H9 (cell line): ENCODE results near the gene GGCX. TPM values are rescaled to one million over a fixed set of nuclear protein-coding genes. Genes with fewer than 3 reads are reported as not detected.

Experiments used
- DNase-seq: peaks from one replicate; pipeline ENCODE4 v3.0.0-alpha.2; 2017
- H2AFZ ChIP-seq: one replicate; pipeline ENCODE4 v1.6.1; 2013; ENCODE audit warnings: mild to moderate bottlenecking, low read length, control low read depth, moderate library complexity
- H2AK5ac ChIP-seq: 2 replicates; pipeline ENCODE4 v1.6.1; 2013; ENCODE audit warnings: low read length, control low read depth, mixed read lengths; ENCODE audit not compliant: insufficient read length
- H2BK120ac ChIP-seq: one replicate; pipeline ENCODE4 v1.6.1; 2013; ENCODE audit warnings: low read depth, mild to moderate bottlenecking, low read length, control low read depth, inconsistent platforms; ENCODE audit not compliant: poor library complexity, severe bottlenecking
- H2BK12ac ChIP-seq: 2 replicates; pipeline ENCODE4 v1.6.1; 2013; ENCODE audit warnings: low read length, control low read depth, mixed read lengths, low read depth; ENCODE audit not compliant: insufficient read length
- H2BK15ac ChIP-seq: 2 replicates; pipeline ENCODE4 v1.6.1; 2013; ENCODE audit warnings: low read depth, low read length, control low read depth
- H2BK20ac ChIP-seq: one replicate; pipeline ENCODE4 v1.6.1; 2013; ENCODE audit warnings: low read depth, mild to moderate bottlenecking, low read length, control low read depth, inconsistent platforms; ENCODE audit not compliant: poor library complexity, severe bottlenecking
- H2BK5ac ChIP-seq: 2 replicates; pipeline ENCODE4 v1.6.1; 2013; ENCODE audit warnings: low read length, control low read depth, mixed read lengths; ENCODE audit not compliant: insufficient read length
- H3K14ac ChIP-seq: 2 replicates; pipeline ENCODE4 v1.6.1; 2013; ENCODE audit warnings: low read length, control low read depth; ENCODE audit not compliant: insufficient read depth
- H3K18ac ChIP-seq: 2 replicates; pipeline ENCODE4 v1.6.1; 2013; ENCODE audit warnings: low read depth, mild to moderate bottlenecking, mixed read lengths, low read length, control low read depth; ENCODE audit not compliant: insufficient read length
- H3K23ac ChIP-seq: 2 replicates; pipeline ENCODE4 v1.6.1; 2013; ENCODE audit warnings: low read length, control low read depth, mixed read lengths, low read depth; ENCODE audit not compliant: insufficient read length
- H3K23me2 ChIP-seq: 2 replicates; pipeline ENCODE4 v1.6.1; 2013; ENCODE audit warnings: low read depth, mild to moderate bottlenecking, mixed read lengths, low read length, control low read depth; ENCODE audit not compliant: insufficient read length, poor library complexity, severe bottlenecking
- H3K27ac ChIP-seq: 2 replicates; pipeline ENCODE4 v1.5.1; 2013; ENCODE audit warnings: low read length, control low read depth, mixed read lengths, low read depth; ENCODE audit not compliant: insufficient read length
- H3K27me3 ChIP-seq: 2 replicates; pipeline ENCODE4 v1.6.1; 2013; ENCODE audit warnings: low read length, control low read depth, inconsistent platforms; ENCODE audit not compliant: insufficient read depth
- H3K4ac ChIP-seq: 2 replicates; pipeline ENCODE4 v1.6.1; 2013; ENCODE audit warnings: low read depth, mild to moderate bottlenecking, control low read depth, inconsistent platforms, low read length, moderate library complexity
- H3K4me1 ChIP-seq: 2 replicates; pipeline ENCODE4 v1.6.1; 2013; ENCODE audit warnings: low read length, control low read depth, inconsistent platforms; ENCODE audit not compliant: insufficient read depth
- H3K4me2 ChIP-seq: 2 replicates; pipeline ENCODE4 v1.6.1; 2013; ENCODE audit warnings: low read length, control low read depth, mixed read lengths; ENCODE audit not compliant: insufficient read length, insufficient read depth
- H3K56ac ChIP-seq: 2 replicates; pipeline ENCODE4 v1.6.1; 2013; ENCODE audit warnings: low read depth, mild to moderate bottlenecking, mixed read lengths, low read length, control low read depth; ENCODE audit not compliant: insufficient read length
- H3K79me1 ChIP-seq: 2 replicates; pipeline ENCODE4 v1.6.1; 2013; ENCODE audit warnings: low read depth, mild to moderate bottlenecking, moderate library complexity, low read length, control low read depth, inconsistent platforms; ENCODE audit not compliant: insufficient read depth, poor library complexity, severe bottlenecking
- H3K79me2 ChIP-seq: 2 replicates; pipeline ENCODE4 v1.6.1; 2013; ENCODE audit warnings: low read length, control low read depth, inconsistent platforms; ENCODE audit not compliant: insufficient read depth
- H3K9ac ChIP-seq: 2 replicates; pipeline ENCODE4 v1.6.1; 2013; ENCODE audit warnings: low read length, control low read depth, mixed read lengths; ENCODE audit not compliant: insufficient read length; ENCODE audit errors: extremely low read depth
- H3K9me3 ChIP-seq: one replicate; pipeline ENCODE4 v1.6.1; 2013; ENCODE audit warnings: low read depth, low read length, inconsistent platforms; ENCODE audit not compliant: control insufficient read depth
- H3T11ph ChIP-seq: one replicate; pipeline ENCODE4 v1.6.1; 2013; ENCODE audit warnings: mild to moderate bottlenecking, low read length, control low read depth, inconsistent platforms
- H4K20me1 ChIP-seq: one replicate; pipeline ENCODE4 v1.6.1; 2013; ENCODE audit not compliant: control insufficient read depth, insufficient read length, insufficient read depth
- H4K5ac ChIP-seq: 2 replicates; pipeline ENCODE4 v1.6.1; 2013; ENCODE audit warnings: low read depth, mild to moderate bottlenecking, mixed read lengths, low read length, control low read depth; ENCODE audit not compliant: insufficient read length
- H4K8ac ChIP-seq: replicated peaks from 2 replicates; pipeline ENCODE4 v1.6.1; 2013; ENCODE audit warnings: low read length, control low read depth, mixed read lengths, low read depth; ENCODE audit not compliant: insufficient read length
- H4K91ac ChIP-seq: 2 replicates; pipeline ENCODE4 v1.6.1; 2013; ENCODE audit warnings: low read depth, mild to moderate bottlenecking, moderate library complexity, mixed read lengths, low read length, control low read depth; ENCODE audit not compliant: insufficient read length
- H3K27ac Mint-ChIP-seq, 3 experiments: 2 replicates in 2 of 3; 3 replicates in 1 of 3; pipeline ENCODE4 v1.8.0; 2020 to 2021; ENCODE audit warnings: mixed read lengths in 3 of 3, mild to moderate bottlenecking in 1 of 3, moderate library complexity in 1 of 3
- H3K27me3 Mint-ChIP-seq: 2 replicates; pipeline ENCODE4 v1.8.0; 2021; ENCODE audit warnings: low read depth, mild to moderate bottlenecking, moderate library complexity, mixed read lengths
- H3K36me3 Mint-ChIP-seq, 3 experiments: 2 replicates in 2 of 3; 3 replicates in 1 of 3; pipeline ENCODE4 v1.8.0; 2020 to 2021; ENCODE audit warnings: low read depth in 3 of 3, mixed read lengths in 3 of 3; ENCODE audit not compliant: insufficient read depth in 1 of 3
- H3K4me1 Mint-ChIP-seq, 2 experiments: 2 replicates each; pipeline ENCODE4 v1.8.0; 2020; ENCODE audit warnings: mixed read lengths in 2 of 2
- H3K4me3 Mint-ChIP-seq, 2 experiments: 2 replicates in 1 of 2; 3 replicates in 1 of 2; pipeline ENCODE4 v1.8.0; 2020 to 2021; ENCODE audit warnings: mild to moderate bottlenecking in 2 of 2, mixed read lengths in 2 of 2, moderate library complexity in 1 of 2
- H3K9me3 Mint-ChIP-seq, 2 experiments: 2 replicates in 1 of 2; 3 replicates in 1 of 2; pipeline ENCODE4 v1.8.0; 2020; ENCODE audit warnings: mild to moderate bottlenecking in 2 of 2, mixed read lengths in 2 of 2, moderate library complexity in 1 of 2
- WGBS: extraction: QIAGEN DNeasy Blood & Tissue Kit; methylation state at CpG from one replicate; pipeline ENCODE4 v1.1.7; 2013; ENCODE audit warnings: missing lambda C conversion rate, low lambda C conversion rate, mixed read lengths; ENCODE audit not compliant: insufficient read length; ENCODE audit errors: extremely low coverage; 5-methylcytosine and 5-hydroxymethylcytosine counted together
- total RNA-seq: library from RNA; stranded (reverse); gene quantifications from 2 replicates; pipeline ENCODE4 v1.2.1, GENCODE V29; 2021
- TF ChIP-seq, protein P1 (sequence below): fragments of 200-600 bp; sonication (generic); conservative IDR thresholded peaks from 3 replicates; pipeline ENCODE4 v1.8.0; 2021; ENCODE audit warnings: antibody characterized with exemption, mild to moderate bottlenecking

Gene GGCX
- total RNA-seq, 1 experiment from 2014 or later = 32.9 TPM

DNA sequence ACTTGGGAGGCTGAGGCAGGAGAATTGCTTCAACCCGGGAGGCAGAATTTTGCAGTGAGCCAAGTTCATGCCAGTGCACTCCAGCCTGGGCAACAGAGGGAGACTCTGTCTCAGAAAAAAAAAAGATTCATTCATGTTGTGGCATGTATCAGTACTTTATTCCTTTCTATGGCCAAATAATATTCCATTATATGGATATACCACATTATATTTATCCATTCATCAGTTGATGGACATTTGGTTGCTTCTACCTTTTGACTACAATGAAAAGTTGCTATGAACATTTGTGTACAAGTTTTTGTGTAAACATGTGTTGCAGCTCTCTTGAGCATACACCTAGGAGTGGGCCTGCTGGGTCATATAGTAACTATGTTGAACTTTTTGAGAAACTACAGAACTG lies 31.5 kb downstream of the GGCX start:
- Histone ChIP-seq H2BK20ac (no peak overlapping the region), H2BK12ac (no peak overlapping the region), H3K4ac (no peak overlapping the region), H3K23me2 (no peaks in the 10 kb centered on the region), H2BK15ac (no peak overlapping the region), H2AFZ (no peak overlapping the region), H4K91ac (no peak overlapping the region), H3K79me1 (no peaks in the 10 kb centered on the region), H3K9ac (no peak overlapping the region), H3T11ph (no peak overlapping the region), H3K27ac (no peak overlapping the region), H3K9me3 (no peaks in the 10 kb centered on the region), H2BK120ac (no peak overlapping the region), H3K56ac (no peak overlapping the region), H2BK5ac (no peak overlapping the region), H4K5ac (no peak overlapping the region), H3K27me3 (no peaks in the 10 kb centered on the region), H3K79me2 (no peaks in the 10 kb centered on the region), H3K14ac (no peak overlapping the region), H3K4me1 (0 out of 2 replicates have a peak, but pooled peaks cover 5% of the 10 kb centered on the region), H4K20me1 (no peaks in the 10 kb centered on the region), H4K8ac (no peak overlapping the region), H2AK5ac (no peak overlapping the region), H3K23ac (no peak overlapping the region), H3K4me2 (no peak overlapping the region), H3K18ac (no peak overlapping the region)
- no peak overlapping the region for H3K27ac Mint-ChIP-seq
- peaks cover 5% of the 10 kb centered on the region for H3K27me3 Mint-ChIP-seq
- TF ChIP-seq, protein P1, sequence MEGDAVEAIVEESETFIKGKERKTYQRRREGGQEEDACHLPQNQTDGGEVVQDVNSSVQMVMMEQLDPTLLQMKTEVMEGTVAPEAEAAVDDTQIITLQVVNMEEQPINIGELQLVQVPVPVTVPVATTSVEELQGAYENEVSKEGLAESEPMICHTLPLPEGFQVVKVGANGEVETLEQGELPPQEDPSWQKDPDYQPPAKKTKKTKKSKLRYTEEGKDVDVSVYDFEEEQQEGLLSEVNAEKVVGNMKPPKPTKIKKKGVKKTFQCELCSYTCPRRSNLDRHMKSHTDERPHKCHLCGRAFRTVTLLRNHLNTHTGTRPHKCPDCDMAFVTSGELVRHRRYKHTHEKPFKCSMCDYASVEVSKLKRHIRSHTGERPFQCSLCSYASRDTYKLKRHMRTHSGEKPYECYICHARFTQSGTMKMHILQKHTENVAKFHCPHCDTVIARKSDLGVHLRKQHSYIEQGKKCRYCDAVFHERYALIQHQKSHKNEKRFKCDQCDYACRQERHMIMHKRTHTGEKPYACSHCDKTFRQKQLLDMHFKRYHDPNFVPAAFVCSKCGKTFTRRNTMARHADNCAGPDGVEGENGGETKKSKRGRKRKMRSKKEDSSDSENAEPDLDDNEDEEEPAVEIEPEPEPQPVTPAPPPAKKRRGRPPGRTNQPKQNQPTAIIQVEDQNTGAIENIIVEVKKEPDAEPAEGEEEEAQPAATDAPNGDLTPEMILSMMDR = no peak
- peaks cover 11 to 15% of the 10 kb centered on the region in 2 experiments for H3K4me1 Mint-ChIP-seq
- H3K36me3 Mint-ChIP-seq = no peaks in the 10 kb centered on the region
- no peaks in the 10 kb centered on the region for H3K9me3 Mint-ChIP-seq
- no peak overlapping the region for H3K4me3 Mint-ChIP-seq
- DNase-seq = no peak
- WGBS = no CpG with 5 or more reads among the region's 1 CpG
